Fibroblast of skin of left quadriceps (primary cell): Measurements from ENCODE around the gene SEL1L.
"Not testable (repeated sequence)": the region's sequence is repeated elsewhere in the genome, so short reads cannot be mapped to it uniquely, and the experiment has no call there.

ENCODE experiments used
- DNase-seq, 2 experiments: peaks; one replicate each; pipeline ENCODE4 v3.0.0-alpha.2; 2013; ENCODE audit warnings: low read depth in 2 of 2

The SEL1L gene

DNA sequence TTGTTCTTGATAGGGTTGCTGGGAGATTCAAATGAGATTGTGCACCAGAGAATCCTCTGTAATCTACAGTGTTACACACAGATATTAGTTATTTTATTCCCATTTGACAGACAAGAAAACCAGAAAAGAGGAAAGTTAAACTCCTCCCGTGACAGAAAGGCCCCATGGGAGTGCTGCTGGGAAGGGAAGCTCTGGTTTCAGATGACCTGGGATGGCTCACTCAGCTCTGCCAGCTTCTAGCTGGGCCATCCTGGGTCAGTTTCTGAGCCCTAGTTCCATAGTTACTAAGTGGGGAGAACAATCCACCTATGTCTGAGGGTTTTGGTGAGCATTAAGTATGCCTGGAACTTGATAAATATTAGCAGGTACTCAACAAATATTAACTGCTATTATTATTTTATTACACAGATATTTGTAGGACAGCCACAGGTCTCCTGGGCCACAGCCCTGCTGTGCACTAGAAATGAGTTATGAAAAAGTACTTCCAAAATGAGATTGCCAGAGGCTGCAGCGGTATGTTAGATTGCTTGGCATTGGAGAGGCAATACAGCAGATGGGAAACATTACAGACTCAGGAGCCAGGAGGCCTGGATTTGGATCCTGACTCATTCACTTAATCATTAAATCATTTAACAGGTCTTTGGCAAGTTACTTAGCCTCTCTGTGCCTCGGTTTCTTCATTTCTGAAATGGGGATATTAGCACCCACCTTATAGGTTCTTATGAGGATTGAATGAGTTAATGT is 86.5 kb downstream of the SEL1L start:
- no peak for DNase-seq

DNA sequence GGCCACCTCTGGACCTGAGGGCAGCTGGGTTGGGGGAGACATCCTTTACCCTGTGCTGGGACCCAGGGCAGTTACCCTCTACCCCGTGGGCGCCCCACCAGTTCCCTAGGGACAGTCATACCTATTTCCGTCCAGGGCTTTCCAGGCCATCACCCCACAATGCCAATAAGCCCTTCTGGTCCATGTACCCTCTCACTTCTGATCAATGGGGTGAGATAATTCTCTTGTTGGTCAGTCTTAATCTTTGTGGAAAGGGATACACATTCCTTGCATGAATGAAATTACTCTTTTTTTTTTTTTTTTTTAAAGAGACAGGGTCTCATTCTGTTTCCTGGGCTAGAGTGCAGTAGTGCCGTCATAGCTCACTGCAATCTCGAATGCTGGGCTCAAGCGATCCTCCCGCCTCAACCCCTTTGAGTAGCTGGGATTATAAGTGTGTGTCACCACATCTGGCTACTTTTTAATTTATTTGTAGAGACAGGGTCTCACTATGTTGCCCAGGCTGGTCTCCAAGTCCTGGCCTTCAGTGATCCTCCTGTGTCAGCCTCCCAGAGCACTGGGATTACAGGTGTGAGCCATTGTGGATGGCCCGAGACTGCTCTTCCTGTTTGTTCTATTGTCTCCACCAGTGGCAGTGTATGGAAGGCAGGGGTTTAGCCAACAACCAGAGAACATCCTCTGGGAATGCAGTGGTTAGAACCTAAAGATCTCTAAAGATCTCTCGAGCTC is 87.2 kb downstream of the SEL1L start:
- DNase-seq, result no peak

DNA sequence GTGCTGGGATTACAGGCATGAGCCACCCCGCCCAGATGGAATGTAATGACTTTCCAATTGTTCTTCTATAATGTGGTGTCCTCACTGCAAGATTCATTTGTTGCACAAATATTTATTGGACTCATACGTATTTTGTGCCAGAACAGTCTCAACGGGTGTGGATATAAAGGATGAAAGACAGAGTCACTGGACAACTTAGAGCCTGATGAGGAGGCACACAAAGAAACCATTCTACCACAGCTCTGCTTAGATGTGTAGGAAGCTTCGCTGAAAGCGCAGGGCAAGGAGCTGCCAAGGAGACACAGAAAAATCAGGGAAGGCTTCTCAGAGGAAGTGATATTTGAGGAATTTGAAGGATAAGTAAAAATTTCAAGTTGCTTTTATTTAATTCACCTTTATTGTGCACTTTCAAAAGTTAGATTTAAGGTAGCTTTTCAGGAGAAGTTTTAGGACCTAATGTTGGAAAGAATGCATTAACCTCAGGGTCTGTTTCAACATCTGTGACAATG is 92.0 kb downstream of the SEL1L start:
- DNase-seq, result no peak

DNA sequence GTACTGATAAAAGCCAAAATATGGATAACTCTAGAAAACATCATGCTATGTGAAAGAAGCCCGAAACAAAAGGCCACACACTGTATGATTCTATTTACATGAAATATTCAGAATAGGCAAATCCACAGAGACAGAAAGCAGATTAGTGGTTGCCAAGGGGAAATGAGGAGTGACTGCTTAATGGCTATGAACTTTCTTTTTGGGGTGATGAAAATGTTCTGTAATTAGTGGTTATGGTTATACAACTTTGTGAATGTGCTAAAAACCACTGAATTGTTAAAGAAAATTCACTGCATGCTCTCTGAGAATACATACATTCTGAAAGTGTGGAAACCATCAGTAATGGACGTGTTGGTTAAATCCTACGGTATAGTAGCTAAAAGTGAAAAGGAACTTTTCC is 93.6 kb downstream of the SEL1L start:
- DNase-seq, result no peak

DNA sequence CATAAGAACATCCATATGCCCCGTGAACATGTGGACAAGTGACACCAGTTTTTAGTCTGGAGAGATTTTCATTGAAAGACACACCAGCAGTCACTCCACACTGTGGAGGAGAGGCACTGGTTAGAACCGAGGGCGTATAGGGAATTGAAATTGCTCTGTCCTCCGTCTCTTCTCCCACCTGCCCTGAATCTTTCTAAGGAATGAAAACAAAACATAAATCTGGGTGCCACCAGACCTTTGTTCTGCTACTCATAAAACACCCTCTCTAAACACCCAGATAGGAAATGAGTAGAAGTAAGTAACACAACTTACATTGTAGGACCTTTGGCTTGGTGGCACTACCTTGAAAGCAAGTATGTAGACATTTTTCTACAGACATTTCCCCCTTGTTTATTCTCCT is 96.4 kb downstream of the SEL1L start:
- no peak for DNase-seq

DNA sequence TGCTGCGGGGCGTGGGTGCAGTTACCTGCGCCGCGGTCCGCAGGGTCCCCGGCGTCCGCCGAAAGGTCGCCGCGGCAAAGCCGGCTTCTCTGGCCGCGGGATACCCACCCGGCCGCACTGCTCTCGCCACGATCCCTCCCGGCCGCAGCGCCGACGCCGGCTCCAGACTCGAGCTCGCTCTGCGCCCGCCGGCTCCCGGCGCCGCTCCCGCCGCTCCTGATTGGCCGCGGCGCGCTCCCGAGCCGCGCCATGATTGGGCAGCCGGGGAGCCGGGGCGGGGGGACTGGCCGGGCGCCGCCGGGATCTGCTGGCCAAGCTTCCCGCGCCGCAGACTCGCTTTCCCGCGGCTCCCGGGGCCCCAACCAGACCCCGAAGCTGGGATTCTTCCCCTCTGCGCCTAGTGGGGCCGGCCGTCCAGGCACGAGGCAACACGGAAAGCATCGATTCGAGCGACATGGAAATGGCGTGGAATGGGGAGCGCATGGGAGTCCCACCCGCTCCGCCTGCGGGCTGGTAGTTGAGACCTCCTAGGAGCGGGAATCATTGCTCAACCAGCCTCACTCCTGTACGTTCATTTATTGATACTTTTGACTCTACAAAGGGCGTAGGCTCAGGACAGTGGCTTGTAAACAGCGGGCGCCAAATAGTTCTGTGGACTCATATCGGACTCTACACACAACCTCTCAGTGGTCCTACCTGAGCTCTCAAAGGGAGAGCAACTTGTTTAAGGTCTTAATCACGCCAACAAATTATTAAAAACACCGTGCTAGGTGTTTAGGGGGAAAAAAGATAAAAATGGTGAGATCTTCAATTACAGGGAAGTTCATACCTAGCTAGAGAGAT is 97.1 kb downstream of the SEL1L start:
- peak; percentile 30 for DNase-seq

DNA sequence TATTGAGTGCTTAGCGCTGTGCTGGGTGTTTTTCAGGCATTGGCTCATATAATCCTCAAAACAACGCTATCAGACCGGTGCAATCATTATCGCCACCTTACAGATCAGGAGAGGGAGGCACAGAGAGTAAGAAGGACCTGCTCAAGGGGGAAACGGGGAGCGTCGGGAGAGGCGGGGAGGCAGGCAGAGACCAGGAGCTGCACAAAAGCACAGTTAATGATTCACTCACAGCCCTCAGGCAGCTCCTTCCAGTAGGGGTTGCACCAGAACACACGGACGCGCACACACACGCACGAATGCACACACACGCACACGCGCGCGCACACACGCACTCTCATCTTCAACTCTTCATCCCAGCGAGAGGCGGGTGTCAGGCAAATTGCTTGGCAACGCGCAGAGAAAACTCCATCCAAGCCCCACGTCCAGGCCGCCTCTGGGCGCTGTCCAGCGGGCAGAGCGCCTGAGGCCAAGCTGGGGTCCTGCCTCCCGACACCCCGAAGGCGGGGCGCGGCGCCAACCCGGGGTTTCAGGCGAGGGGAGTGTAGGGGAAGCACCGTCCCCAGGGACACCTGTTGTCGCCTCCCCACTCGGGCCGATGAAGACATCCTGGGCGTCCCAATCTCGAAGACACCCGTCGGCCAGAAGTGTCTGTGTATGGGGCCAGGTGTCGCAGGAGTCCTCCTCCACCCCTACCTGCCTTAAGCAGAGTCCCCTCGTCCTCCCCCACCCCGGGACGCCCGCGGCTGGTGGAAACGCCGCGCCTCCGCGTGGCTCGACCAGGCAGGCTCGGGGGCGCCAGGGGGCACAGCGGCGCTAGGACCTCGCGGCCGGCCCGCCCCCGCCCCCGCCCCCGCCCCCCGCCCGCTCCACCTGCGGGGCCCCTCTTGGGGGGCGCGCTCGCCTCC is 98.0 kb downstream of the SEL1L start:
- no peak for DNase-seq

DNA sequence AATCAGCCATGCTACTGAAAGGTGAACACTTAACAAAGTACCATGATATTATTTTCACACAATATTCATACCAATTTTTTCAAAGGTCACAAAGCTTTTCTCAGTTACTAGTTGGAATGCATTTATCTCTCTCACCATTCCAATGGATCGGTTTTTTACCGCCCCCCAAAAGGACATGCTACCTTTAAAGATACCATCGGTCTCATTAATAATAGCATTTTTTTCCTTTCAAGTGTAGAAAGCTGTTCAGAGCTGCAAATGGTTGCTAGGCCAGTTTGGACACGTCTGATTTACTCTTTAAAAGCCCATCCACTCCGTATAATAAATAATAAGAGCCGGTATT is 98.6 kb downstream of the SEL1L start:
- no peak for DNase-seq

DNA sequence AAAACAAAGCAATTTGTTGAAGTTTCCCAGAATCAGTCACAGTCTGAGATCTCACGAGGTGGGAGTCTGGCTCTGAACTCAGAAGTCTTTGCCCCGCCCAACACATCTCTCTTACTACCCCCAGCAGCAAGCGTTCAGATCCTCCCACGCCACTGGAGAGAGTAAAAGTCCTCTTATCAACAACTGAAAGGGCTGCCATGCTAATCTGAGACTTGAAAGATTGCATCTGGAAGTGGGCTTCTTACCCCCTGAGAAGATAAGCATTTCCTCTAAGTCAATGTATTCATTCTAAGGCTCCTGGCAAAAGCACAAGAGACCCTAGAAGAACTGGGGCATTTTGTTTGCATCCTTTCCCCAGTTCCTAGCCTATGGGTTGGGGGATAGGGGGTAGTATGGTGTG is 99.4 kb downstream of the SEL1L start:
- DNase-seq, result no peak

DNA sequence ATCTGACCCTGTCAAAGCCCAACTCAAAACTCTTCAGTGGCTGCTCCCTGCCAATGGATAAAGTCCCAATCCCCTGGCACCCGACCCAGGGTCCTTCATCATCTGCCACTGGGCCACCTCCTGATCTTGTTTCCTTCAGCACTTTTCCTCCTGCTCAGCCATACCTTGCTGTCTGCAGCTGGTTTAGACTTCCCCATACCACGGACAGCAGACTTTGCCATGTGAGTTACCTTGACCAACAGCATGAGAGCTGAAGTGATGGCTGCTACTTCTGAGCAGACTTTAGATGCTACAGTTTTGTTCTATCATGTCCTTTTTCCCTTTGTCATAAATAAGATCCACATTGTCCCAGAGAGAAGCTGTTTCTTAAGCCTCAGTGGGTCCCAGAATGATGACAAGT is 100.3 kb downstream of the SEL1L start:
- DNase-seq, result no peak

DNA sequence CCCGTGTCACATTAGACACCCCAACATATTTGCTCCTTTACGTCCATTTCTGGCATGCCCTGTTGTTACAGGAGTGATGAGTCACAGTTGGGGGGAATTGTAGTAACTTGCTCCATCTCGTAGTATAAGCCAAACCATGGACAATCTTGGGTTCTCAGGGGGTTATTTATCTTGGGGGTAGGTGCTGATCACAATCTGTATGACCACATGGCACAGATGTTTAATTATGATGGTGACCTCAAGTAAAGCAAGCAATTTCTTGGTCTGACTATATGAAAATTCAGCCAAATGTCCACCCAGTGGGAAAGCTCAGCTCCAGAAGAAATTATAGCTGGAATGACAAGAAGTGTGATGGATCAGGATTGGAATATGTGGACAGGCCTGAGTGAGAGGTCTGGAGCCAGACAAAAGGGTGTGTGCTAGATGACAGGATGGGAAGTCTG is 101.4 kb downstream of the SEL1L start:
- DNase-seq, result no peak

DNA sequence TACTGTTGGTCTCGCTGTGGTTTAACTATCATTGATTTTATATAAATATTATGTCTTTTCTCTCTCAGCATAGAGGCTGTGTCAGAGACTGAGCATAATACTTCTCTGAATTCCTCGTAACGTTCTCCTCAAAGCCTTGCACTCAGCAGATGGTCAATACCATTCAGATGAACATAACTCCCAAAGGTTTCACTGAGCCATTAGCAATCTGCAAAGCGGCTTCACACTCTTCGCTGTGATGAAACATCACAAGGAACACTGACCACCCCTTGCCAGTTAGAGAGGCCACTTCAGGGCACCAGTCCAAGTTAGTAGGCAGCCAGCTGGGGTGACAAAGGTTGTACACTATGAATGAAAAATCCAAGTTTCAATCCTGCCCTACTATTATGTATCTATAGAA is 103.4 kb downstream of the SEL1L start:
- DNase-seq, result no peak

DNA sequence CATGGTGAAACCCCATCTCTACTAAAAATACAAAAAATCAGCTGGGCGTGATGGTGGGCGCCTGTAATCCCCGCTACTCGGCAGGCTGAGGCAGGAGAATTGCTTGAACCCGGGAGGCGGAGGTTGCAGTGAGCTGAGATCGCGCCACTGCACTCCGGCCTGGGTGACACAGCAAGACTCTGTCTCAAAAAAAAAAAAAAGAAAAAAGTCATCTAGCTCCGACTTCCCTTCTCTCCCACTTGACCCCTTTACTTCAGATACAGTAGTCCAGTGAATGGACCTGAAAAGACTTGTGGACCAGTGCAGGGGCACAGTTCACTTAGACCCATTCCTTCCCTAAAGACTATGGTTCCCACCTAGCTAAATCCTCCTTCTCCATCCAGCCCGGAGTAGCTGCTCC is 103.9 kb downstream of the SEL1L start:
- not testable (repeated sequence) for DNase-seq

DNA sequence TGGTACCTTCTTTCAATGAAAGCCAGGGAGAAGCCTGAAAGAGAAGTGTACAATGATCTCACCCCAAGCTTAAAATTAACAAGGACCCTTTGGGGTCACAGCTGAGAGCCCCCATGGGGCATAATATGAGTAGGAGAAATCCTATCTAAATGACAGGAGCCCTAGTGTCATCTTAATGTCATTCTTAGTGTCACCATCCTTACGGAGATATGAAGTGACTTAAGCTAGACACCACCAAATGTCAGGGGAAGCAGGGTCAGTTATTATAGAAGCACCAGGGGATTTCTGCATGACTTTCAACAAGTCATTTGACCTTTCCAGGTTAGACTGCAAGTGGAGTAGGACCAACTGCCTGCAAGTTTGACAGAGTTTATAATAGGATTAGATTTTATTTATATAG is 104.6 kb downstream of the SEL1L start:
- no peak for DNase-seq

DNA sequence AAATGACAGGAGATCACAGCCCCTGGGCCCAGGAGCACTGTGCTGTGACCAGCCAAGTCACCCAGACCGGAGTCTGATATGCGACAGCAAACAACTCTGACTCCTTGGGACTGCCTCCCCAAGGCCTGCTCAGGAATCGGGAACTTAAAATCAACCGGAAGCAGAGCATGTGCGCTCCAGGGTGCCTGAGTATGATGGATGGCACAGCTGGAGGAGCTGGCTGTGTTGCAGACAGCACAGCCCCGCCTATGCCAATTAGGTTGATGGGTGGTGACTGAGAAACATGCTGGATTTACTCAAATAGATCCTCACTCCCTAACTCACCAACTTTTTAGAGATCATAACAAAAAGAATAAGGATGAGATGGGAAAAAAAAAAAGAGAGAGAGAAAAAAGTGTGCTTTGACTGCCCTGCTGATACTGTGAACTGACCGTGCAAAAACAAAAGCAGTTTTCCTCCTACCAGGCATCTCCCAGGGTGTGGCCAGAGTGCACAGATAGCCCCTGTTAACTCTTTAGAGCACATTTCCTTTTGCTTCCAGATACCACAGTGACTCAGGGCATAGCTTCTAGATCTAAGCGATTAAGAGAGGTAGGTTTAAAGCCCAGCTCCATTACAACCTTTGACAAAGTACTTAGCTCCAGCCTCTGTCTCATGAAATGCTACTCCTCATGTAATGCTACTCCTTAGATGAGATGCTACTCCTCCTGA is 106.2 kb downstream of the SEL1L start:
- no peak for DNase-seq

DNA sequence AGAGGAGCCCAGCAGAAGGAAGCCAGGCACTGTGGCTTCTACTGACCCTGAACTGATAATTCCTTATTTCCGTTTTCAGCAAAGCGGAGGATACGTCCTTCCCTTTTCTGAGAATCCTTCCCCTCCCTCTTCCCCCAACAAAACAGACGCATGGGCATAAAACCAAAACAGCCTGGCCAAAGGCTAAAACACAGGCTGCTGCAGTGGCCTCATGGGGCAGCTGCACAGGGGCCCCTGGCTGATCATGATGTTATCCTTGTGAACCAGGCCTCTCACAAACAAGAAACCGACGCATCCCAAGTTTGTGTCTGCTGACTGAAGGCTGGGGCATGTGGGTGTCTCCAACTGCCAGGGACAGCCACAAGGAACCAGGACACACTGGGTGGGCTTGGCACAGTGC is 110.1 kb downstream of the SEL1L start:
- no peak for DNase-seq
